Mucosa of descending colon (tissue), 3 donors: Measurements from ENCODE around the gene MFSD8. TPM values are rescaled to one million over a fixed set of nuclear protein-coding genes. Genes with fewer than 3 reads are reported as not detected.
"Not testable (repeated sequence)": the region's sequence is repeated elsewhere in the genome, so short reads cannot be mapped to it uniquely, and the experiment has no call there.

Experiments
- ATAC-seq: fragments of 200-7000 bp; cut with Tn5 transposase; one replicate; pipeline ENCODE4 v1.9.1; 2020; ENCODE audit warnings: mild to moderate bottlenecking, moderate library complexity
- DNase-seq, 3 donors: peaks; one replicate each; pipeline ENCODE4 v3.0.0-alpha.2; 2020
- H3K36me3 ChIP-seq: fragments of 200-600 bp; one replicate; pipeline ENCODE4 v1.8.0; 2021; ENCODE audit warnings: low read depth, mild to moderate bottlenecking
- H3K4me1 ChIP-seq: fragments of 200-600 bp; one replicate; pipeline ENCODE4 v1.8.0; 2021; ENCODE audit warnings: low read depth, mild to moderate bottlenecking
- H3K4me3 ChIP-seq: fragments of 200-600 bp; one replicate; pipeline ENCODE4 v1.8.0; 2021; ENCODE audit warnings: mild to moderate bottlenecking
- H3K9me3 ChIP-seq: fragments of 200-600 bp; one replicate; pipeline ENCODE4 v1.8.0; 2021; ENCODE audit warnings: mild to moderate bottlenecking
- intact Hi-C, 2 donors: fragments of 100-400 bp; cut with DNase I in 1 of 2; cut with micrococcal nuclease in 1 of 2; formaldehyde crosslinking; loops; one replicate each; pipeline versions ENCODE4 v1.11.0 to v1.11.1; 2022; cut with DNase I, micrococcal nuclease
- total RNA-seq, 3 donors: library from RNA; stranded (reverse); fragmentation: NEBNext Ultra II Directional in 2 of 3; extraction: Animal tissue kit (Norgen Biotek cat#: 25700) in 2 of 3; gene quantifications; one replicate each; pipeline versions ENCODE4 v1.2.1 to v1.2.4, GENCODE V29; 2021 to 2023
- TF ChIP-seq, protein P1 (sequence below): fragments of 200-600 bp; IDR thresholded peaks from one replicate; pipeline ENCODE4 v1.8.0; 2022; ENCODE audit warnings: antibody characterized with exemption, mild to moderate bottlenecking
- donor health status: DM: no; HTN: no; CAD: no; lungs with moderate emphysema.
- donor health status: DM: no; HTN: no; CAD: no.
- donor health status: DM: no; HTN: yes; CAD: no.

The MFSD8 gene
- total RNA-seq, 3 donors from 2014 or later, result 24.6 to 30.6 (median 27.9) TPM

DNA sequence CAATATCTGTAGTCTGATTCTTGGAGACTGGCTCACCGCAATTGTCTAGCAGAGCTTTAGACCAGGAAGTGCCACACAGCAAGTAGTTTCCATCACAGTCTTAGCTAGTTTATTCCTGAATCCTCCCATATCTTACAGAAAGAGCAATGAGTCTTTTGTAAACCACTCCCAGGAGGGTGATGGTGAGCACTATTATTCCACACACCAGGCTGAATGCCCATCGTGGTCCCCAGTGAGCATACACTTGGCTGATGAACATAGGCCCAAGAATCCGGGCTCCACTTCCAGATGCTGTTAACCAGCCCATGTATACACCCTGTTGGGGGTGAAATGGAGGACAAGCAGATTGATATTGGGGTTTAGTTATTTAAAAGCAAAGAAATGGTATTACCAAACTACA, 44.5 kb downstream of the MFSD8 start:
- TF ChIP-seq, protein P1, sequence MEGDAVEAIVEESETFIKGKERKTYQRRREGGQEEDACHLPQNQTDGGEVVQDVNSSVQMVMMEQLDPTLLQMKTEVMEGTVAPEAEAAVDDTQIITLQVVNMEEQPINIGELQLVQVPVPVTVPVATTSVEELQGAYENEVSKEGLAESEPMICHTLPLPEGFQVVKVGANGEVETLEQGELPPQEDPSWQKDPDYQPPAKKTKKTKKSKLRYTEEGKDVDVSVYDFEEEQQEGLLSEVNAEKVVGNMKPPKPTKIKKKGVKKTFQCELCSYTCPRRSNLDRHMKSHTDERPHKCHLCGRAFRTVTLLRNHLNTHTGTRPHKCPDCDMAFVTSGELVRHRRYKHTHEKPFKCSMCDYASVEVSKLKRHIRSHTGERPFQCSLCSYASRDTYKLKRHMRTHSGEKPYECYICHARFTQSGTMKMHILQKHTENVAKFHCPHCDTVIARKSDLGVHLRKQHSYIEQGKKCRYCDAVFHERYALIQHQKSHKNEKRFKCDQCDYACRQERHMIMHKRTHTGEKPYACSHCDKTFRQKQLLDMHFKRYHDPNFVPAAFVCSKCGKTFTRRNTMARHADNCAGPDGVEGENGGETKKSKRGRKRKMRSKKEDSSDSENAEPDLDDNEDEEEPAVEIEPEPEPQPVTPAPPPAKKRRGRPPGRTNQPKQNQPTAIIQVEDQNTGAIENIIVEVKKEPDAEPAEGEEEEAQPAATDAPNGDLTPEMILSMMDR, result no peak
- ATAC-seq, result no peak
- Histone ChIP-seq H3K4me3 (no peak overlapping the region), H3K9me3 (no peaks in the 10 kb centered on the region), H3K36me3 (no peaks in the 10 kb centered on the region), H3K4me1 (no peaks in the 10 kb centered on the region)
- no peak for DNase-seq
- intact Hi-C loops, result no loop called here

DNA sequence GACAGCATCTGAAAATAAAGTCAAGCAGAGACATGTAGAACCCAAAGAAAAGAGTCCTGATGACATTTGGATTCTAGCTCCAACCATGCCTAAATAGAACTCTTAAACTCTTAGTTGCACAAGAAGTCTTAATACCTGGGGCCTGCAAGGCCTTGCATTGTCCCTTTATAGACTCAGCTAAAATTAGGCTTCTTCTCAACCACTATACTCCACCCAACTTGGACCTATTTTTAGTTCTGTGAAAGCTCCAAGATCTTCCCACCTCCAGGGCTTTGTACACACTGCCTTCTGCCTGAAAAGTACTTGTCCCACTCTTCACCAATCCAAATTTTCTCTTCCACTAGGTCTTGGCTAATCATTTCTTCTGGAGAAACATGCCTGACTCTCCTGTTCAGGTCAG, 47.8 kb downstream of the MFSD8 start:
- Histone ChIP-seq H3K9me3 (no peaks in the 10 kb centered on the region), H3K4me3 (no peak overlapping the region), H3K4me1 (no peaks in the 10 kb centered on the region), H3K36me3 (no peaks in the 10 kb centered on the region)
- no peak for DNase-seq
- no peak for ATAC-seq
- TF ChIP-seq, protein P1, result no peak
- intact Hi-C loops, result no loop called here

DNA sequence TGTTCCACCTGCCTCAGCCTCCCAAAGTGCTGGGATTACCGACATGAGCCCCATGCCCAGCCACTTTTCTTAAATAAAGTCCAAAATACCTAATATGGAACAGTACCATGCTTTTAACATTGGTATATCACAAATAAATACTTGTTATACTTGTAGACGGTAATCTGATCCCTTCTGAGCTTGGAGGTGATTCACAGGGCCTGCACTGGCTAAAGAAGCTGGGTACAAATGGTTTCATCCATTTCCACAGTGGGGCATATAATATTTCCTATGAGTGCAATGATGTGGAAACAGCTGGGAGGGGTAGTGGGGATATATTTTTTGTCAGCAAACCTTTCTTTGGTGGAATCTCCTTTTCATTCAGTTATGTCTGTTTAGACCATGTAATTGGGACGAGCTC, 48.5 kb downstream of the MFSD8 start:
- H3K4me1 ChIP-seq, result no peaks in the 10 kb centered on the region
- ATAC-seq (no peak), DNase-seq (no peak)
- H3K4me3 ChIP-seq, result no peak overlapping the region
- TF ChIP-seq, protein P1, result no peak
- no peaks in the 10 kb centered on the region for H3K36me3 ChIP-seq
- intact Hi-C loops, result no loop called here
- H3K9me3 ChIP-seq, result no peaks in the 10 kb centered on the region

DNA sequence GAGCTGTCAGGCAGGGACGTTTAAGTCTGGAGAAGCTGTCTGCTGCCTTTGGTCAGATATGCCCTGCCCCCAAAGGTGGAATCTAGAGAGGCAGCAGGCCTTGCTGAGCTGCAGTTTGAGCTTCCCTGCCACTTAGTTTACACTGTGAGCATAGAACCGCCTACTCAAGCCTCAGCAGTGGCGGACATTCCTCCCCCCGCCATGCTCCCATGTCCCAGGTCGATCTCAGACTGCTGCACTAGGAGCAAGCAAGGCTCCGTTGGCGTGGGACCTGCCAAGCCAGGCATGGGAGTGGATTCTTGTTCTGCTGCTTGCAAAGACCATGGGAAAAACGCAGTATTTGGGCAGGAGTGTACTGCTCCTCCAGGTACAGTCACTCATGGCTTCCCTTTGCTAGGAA, 59.9 kb downstream of the MFSD8 start:
- intact Hi-C loops, result no loop called here
- ATAC-seq (no peak), DNase-seq (no peak)
- Histone ChIP-seq H3K4me3 (no peak overlapping the region), H3K9me3 (no peaks in the 10 kb centered on the region), H3K36me3 (no peaks in the 10 kb centered on the region), H3K4me1 (no peaks in the 10 kb centered on the region)
- TF ChIP-seq, protein P1, result no peak

DNA sequence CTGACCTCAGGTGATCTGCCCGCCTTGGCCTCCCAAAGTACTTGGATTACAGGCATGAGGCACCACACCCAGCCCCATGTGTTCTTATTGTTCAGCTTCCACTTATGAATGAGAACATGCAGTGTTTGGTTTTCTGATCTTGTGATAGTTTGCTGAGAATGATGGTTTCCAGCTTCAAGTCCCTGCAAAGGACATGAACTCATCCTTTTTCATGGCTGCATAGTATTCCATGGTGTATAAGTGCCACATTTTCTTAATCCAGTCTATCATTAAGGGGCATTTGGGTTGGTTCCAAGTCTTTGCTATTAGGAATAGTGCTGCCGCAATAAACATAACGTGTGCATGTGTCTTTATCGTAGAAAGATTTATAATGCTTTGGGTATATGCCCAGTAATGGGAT, 65.3 kb downstream of the MFSD8 start:
- DNase-seq, H3K4me1 ChIP-seq, H3K4me3 ChIP-seq, H3K9me3 ChIP-seq, ATAC-seq, H3K36me3 ChIP-seq, intact Hi-C loops: not testable (repeated sequence)

DNA sequence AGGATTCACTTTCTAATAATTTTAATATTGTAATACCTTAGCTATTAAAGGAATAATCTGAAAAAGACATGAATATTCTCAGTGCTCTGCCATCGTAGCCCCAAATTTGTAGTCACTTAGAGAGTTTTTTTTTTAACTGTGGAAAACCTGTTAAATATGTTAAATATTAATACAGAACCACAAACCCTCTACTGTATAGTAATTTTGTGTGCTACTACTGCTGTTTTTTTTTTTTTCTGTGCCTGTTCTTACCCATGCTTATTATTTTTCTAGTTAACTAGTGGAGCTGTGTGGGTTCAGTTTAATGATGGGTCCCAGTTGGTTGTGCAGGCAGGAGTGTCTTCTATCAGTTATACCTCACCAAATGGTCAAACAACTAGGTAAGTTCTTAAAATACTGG, 68.4 kb downstream of the MFSD8 start:
- Histone ChIP-seq H3K9me3 (no peaks in the 10 kb centered on the region), H3K4me3 (no peak overlapping the region), H3K4me1 (no peaks in the 10 kb centered on the region), H3K36me3 (no peaks in the 10 kb centered on the region)
- intact Hi-C loops, result no loop called here
- no peak for ATAC-seq
- no peak for DNase-seq
- TF ChIP-seq, protein P1, result no peak
